Measurements from ENCODE around the gene UBE2L6.

DNA sequence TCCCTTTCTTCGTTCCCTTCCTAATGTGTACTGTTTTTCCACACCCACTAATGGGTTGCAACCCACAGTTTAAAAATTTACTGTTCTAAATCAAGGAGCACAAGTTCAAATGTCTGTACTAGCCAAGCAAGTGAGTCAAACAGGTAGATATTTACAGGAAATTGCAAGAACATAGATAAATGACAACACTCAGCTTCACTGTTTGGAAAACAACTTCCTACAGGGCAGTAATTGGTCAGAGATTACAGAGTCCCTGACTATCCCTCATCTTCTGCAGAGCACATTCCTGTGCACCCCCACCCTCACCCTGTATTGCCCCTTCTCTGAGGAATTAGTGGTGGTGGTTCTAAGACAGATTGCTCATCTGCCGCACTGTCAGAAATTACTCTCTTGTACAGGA, 31.9 kb upstream of the UBE2L6 start:
- no peak for TF ChIP-seq CTCF (IDR thresholded peaks at IDR 0.05)
- no peak for TF ChIP-seq NR3C1 (CRISPR knock-in tag; conservative IDR thresholded peaks at IDR 0.05; ENCODE audit: low read depth)
- TF ChIP-seq, protein P1, sequence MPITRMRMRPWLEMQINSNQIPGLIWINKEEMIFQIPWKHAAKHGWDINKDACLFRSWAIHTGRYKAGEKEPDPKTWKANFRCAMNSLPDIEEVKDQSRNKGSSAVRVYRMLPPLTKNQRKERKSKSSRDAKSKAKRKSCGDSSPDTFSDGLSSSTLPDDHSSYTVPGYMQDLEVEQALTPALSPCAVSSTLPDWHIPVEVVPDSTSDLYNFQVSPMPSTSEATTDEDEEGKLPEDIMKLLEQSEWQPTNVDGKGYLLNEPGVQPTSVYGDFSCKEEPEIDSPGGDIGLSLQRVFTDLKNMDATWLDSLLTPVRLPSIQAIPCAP (CRISPR knock-in tag; IDR thresholded peaks at IDR 0.05) = no peak
- TF ChIP-seq SMAD4 (CRISPR knock-in tag; IDR thresholded peaks at IDR 0.05) = no peak
- no peak for TF ChIP-seq ATF3 (CRISPR knock-in tag; conservative IDR thresholded peaks at IDR 0.05)
- TF ChIP-seq, protein P2, sequence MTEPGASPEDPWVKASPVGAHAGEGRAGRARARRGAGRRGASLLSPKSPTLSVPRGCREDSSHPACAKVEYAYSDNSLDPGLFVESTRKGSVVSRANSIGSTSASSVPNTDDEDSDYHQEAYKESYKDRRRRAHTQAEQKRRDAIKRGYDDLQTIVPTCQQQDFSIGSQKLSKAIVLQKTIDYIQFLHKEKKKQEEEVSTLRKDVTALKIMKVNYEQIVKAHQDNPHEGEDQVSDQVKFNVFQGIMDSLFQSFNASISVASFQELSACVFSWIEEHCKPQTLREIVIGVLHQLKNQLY (CRISPR knock-in tag; IDR thresholded peaks at IDR 0.05) = no peak
- TF ChIP-seq ZNF281 (CRISPR knock-in tag; IDR thresholded peaks at IDR 0.05) = no peak
- TF ChIP-seq OVOL2 (CRISPR knock-in tag; IDR thresholded peaks at IDR 0.05; ENCODE audit: borderline replicate concordance) = no peak
